Left forelimb (tissue), 1 donor: ENCODE results near the gene SRSF2.
"Not testable (repeated sequence)": the region's sequence is repeated elsewhere in the genome, so short reads cannot be mapped to it uniquely, and the experiment has no call there.

Source experiments
- DNase-seq: peaks from one replicate; pipeline ENCODE4 v3.0.0-alpha.2; 2018; ENCODE audit warnings: low spot score

Gene SRSF2

DNA sequence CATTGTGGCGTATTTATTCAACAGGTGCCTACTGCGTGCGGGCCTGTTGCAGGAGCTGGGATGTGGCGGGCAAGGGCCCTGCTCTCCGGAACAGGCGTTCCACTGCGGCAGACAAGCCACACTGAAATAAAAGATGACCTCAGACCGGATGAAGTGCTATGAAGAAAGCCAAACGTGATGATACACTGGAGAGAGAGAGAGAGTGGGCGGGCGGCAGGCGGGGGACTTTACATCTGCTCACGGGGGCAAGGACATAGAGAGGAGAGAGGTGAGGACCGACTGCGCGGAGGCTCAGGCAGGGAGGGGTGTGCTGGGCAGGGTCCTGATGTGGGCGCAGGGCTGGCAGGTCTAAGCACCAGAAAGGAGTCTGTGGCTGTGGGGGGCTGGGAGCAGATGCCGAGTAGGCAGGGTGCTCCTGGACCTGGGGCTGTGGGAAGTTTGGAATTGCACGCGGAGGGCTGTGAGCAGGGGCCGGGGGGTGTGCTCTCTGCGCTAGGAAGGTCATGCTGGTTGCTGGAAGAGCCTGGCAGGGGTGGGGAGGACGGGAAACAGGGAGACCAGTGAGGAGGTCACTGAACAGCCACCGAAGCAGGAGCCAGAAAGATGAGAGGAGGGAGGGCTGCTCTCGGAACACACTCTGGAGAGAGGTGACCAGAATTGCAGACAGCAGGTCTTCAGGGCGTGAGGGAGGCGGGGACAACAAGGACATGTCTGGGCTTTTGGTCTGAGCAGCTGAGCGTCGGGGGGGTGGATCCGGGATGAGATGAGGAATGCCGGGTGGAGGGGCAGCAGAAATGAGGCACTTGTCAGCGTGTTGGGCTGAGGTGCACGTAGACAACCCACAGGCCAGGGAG, 36.3 kb downstream of the SRSF2 start:
- DNase-seq = no peak

DNA sequence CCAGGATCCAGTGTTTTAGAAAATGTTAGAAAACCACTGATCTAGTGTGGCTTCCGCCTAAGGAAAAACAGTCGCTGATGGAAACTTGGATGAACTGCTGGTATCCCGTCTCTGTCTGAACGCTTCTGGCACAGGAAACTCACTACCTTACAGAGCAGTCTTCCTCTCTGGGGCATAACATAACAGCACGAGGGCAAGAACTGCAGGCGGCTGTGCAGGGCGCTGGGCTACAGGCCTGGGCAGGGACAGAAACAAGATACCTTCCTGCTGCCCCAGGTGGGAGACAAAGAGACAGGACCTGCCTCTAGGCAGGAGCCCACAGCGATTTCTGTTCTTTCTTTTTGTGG, 36.9 kb downstream of the SRSF2 start:
- no peak for DNase-seq

DNA sequence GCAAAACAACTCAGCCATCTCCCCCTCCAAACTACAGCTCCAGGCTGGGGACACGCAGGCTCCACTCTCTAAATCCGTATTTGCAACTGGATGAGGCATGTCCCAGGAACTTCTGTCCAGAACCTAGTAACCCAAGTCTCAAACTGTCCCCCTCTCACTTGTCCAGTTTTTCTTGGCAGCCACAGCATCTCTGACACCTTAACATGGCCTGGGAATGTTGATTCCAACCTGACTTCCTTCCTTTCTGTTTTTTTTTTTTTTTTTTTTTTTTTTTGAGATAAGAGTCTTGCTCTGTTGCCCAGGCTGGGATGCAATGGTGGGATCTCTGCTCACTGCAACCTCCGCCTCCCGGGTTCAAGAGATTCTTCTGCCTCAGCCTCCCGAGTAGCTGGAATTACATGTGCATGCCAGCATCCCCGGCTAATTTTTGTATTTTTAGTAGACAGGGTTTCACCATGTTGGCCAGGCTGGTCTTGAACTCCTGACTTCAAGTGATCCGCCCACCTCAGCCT, 38.6 kb downstream of the SRSF2 start:
- DNase-seq = not testable (repeated sequence)

GRCh38 chr17:76697702-76698465, 39.2 kb downstream of the SRSF2 start:
- DNase-seq = no peak

DNA sequence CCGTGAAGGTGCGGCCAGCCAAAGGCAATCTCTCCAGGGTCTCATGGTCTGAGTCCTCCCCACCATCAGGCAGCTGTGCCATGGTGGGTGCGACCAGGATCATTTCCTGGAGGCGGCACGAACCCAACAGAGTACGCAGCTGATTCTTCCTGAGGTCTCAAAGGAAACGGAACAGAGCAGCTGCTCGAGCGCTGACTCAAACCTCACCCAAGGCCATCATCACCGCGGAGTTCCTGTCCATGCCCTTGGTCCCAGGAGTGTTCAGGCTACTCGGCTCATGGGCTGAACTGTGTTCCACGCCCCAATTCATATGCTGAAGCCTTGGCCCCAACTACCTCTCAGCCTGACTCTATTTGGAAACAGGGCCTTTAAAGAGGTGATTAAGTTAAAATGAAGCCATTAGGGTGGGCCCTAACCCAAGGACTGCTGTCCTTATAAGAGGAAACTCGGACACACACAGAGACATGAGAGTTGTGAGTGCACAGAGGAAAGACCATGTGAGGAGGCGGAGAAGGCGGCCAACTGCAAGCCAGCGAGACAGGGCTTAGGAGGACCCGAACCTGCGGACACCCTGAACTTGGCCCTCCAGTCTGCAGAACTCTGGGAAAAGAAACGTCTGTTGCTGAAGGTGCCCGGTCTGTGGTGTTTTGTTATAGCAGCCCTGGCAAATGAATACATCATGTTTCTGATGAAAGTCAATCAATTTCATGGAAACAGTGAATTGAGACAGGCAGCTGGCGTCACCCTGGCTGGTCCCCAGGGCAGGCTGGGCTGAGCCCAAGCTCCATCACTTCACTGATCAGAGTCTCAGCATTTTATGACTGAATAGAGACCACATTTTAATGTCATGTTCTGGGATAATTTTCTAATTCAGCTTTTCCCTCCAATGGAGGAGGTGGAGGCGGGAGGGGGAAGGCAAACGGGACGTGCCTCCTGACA, 40.1 kb downstream of the SRSF2 start:
- no peak for DNase-seq

DNA sequence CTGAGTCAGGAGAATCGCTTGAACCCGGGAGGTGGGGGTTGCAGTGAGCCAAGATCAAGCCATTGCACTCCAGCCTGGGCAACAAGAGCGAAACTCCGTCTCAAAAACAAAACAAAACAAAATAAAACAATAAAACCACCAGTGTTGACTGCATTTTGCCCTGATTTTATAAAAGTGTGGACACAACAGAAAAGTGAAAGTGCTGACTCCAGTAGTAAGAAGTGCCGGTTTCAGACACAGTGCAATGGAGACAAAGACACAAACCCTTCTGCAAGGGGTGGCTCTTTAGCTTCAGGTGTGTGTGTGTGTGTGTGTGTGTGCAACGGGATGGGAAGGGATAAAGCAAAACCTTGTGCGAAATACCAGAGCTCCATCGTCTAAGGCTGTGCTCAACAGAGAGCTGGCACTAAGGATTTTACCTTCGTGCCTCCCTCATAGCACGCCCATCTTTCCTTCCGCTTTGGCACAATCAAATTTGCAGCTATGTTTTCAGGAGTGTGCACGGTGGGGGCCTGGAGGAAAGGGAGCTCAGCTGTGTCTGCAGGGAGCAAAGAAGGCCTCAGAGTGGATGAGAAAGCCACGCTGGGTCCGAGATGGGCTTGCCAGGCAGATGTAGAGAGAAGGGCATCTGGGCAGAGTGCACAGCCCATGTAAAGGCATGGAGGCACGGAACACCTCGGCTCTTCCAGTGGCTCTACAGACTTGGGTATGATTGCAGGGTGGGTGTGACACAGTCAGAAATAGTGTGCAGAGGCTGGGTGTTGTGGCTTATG, 41.9 kb downstream of the SRSF2 start:
- no peak for DNase-seq

GRCh38 chr17:76691379-76692191, 45.5 kb downstream of the SRSF2 start:
- no peak for DNase-seq

DNA sequence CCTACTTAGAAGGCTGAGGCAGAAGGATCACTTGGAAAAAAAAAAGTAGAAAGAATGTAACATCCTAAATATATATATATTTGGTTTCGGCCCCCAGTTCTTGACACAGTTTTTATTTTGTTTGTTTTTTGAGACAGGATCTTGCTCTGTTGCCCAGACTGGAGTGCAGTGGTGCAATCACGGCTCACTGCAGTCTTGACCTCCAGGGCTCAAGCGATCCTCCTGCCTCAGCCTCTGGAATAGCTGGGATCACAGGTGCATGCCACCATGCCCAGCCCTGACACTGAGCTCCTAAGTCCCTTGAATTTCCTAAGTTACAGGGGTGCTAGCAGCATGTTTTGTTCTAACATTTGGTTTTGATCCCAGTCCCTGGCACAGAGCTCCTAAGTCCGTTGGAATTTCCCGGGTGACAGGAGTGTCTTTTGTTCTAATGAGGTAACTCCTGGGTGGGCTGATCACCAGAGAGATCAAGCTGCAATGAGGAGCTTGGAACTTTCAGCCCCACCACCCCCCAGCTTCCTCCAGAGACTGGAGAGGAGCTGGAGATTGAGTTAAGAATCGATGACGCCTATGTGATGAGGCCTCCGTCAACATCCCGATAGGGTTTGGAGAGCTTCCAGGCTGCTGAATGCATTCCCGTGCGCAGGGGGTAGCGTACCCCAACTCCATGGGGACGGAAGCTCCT, 46.4 kb downstream of the SRSF2 start:
- DNase-seq = no peak

- no peak for DNase-seq
Observed at GRCh38 chr17:76689859-76690258, 47.3 kb downstream of the SRSF2 start.

- DNase-seq = no peak
Observed at GRCh38 chr17:76688165-76688622, 48.9 kb downstream of the SRSF2 start.

- no peak for DNase-seq
Observed at GRCh38 chr17:76687298-76688164, 49.6 kb downstream of the SRSF2 start.

DNA sequence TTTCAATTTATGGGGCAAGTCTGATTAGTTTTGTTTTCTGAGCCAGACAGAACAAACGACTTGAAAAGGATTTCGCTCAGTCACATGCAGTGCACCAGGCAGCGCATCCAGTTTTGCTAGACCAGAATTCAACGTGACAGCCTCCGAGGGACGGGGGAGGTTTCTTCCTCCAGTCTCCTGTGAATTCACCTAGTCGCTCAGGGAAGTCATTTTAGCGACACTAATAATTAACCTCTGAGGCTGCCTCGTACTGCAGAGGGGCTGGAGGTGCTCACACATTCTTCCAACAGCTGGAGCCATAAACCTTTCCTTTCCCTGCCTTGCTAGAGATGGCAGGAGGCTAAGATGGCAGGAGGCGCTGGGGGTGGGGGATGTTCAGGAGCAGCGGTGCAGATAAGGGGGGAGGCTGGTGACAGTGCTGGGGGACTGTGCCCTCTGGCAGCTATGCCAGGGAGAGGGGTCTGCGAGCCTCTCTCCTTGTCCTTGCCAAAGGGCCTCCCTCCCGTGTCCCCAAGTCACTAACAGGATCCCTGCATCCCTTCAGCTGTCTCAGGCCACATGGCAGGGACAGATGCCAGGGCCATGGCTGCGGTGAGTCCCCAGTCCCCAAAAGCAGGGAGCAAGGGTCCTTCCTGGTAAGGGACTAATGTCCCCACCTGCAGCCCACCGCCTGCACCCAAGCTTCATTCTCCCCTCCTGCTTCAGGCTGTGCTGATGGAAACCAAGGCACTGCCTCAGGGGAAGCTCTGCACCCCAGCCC, 50.4 kb downstream of the SRSF2 start:
- DNase-seq = no peak

- no peak for DNase-seq
Observed at GRCh38 chr17:76685846-76686245, 51.3 kb downstream of the SRSF2 start.

- no peak for DNase-seq
Observed at GRCh38 chr17:76685366-76685765, 51.8 kb downstream of the SRSF2 start.

- no peak for DNase-seq
Observed at GRCh38 chr17:76684756-76685155, 52.4 kb downstream of the SRSF2 start.
